ENCODE results near the gene CD81.

The CD81 gene

GRCh38 chr11:2374456-2375201 lies 2.5 kb upstream of the CD81 start:
- no peak for DNase-seq (ENCODE audit: low read depth, low spot score)
- H3K27ac ChIP-seq: no peak overlapping the region

- no peak for DNase-seq (ENCODE audit: low read depth, low spot score)
- H3K27ac ChIP-seq: no peak overlapping the region
These were observed 1.7 kb upstream of the CD81 start for GRCh38 chr11:2375341-2375853.

- no peak overlapping the region for H3K27ac ChIP-seq
- no peak for DNase-seq (ENCODE audit: low read depth, low spot score)
These were observed 1.1 kb upstream of the CD81 start for GRCh38 chr11:2375964-2376551.

- peak overlapping the region; percentile 57 for H3K27ac ChIP-seq
- no peak for DNase-seq (ENCODE audit: low read depth, low spot score)
These were observed 667 bp downstream of the CD81 start for GRCh38 chr11:2377511-2378443.

GRCh38 chr11:2378527-2379210 lies 1.6 kb downstream of the CD81 start:
- no peak for DNase-seq (ENCODE audit: low read depth, low spot score)
- H3K27ac ChIP-seq: peak overlapping the region; percentile 57

GRCh38 chr11:2379466-2380174 lies 2.5 kb downstream of the CD81 start:
- no peak for DNase-seq (ENCODE audit: low read depth, low spot score)
- H3K27ac ChIP-seq: no peak overlapping the region

- DNase-seq (ENCODE audit: low read depth, low spot score): no peak
- H3K27ac ChIP-seq: no peak overlapping the region
These were observed 3.3 kb downstream of the CD81 start for GRCh38 chr11:2380396-2380795.

GRCh38 chr11:2380807-2381350 lies 3.8 kb downstream of the CD81 start:
- no peak for DNase-seq (ENCODE audit: low read depth, low spot score)
- H3K27ac ChIP-seq: no peak overlapping the region

DNA sequence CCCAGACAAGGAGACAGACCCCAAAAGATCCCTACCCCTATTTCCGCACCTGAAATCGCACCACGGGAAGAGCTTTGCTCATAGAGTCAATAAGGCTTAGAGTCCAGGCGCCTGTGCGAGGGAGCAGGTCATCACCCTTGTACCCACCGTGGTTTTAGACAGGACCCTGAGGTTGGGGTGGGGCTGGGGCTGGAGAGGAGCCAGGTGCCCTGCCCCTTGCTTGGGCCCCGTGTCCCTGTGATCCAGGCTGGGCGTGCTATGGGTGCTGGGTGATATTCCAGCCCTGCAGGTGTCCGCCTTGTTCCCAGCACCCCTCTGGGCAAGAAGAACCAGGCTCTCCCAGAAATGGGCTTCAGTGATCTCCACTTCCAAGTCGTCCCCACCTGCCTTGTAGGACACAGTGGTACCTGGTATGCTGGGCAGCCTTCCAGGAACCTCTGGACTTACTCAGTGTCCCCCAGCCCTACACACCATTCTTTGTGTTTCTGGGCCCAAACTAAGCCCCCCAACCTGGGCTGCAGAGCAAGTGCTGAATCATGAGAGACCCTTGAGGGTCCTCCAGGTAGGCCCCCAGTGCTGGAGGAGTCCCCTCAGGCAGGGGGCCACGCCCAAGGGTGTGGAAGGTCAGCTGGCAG lies 4.5 kb downstream of the CD81 start:
- H3K27ac ChIP-seq: peak overlapping the region; percentile 77

DNA sequence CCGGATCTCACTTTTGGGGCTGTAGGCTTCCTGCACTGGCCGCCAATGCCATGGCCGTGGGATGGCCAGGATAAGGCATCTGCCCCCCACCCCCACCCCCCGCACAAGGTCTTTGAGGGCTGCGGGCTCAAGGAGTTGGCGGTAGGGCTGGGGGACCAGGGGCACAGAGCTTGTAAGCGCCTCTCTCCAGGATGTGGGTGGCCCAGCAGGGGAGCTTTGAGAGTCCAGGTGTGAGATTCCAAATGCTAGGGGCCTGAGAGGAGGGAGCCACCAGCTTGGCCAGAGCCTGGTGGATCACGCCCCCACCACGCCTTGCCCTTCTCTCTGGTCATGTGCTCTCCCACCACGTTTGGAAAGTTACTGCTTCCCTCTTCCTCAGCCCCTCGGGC lies 5.0 kb downstream of the CD81 start:
- DNase-seq (ENCODE audit: low read depth, low spot score): no peak
- H3K27ac ChIP-seq: peak overlapping the region; percentile 77

More for the DNA sequence above, 4.5 kb downstream of the CD81 start:
- no peak for DNase-seq (ENCODE audit: low read depth, low spot score)

DNA sequence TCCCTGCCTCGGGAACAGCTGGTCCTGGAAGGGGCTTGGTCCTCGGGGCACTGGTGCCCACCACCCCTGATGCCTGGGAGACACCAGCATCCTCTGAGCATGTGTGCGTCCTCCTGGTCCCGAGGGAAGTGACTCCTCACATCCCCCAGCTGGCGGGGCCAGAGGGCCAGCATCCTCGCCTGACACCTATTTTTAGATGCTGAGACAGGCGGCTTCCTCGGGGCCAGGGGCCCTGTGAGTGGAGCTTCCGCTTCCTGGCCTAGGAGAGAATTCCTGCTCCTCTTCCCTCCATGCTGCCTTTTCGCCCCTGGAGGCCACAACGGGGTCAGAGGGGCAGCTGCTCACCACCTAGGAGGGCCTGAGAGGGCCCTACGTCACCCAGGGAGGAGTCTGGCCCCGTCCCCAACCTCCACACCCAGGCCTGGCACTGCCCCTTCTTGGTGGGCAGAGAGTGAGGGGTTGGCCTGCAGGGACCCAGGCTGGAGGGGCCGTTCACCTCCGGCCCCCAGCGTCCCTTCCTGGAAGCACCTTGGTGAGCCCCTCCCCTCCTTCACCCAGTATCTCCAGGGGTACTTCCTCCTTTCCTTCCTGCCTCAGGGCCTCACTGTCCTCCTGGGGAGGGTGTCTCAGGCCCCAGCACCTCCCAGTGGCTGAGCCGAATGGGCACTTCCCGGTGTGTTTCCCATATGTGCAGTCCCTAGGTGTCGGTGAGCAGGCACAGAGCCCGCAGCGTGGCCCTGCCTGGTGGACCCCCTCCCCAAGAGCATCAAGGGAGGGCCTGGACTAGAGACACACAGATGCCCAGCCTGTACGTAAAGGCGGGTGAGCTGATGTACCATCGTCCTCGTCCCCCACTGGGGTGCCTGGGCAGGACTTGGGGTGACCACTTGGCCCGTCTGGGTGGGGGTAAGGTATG lies 6.1 kb downstream of the CD81 start:
- H3K27ac ChIP-seq: peak overlapping the region; percentile 77
- DNase-seq (ENCODE audit: low read depth, low spot score): no peak

DNA sequence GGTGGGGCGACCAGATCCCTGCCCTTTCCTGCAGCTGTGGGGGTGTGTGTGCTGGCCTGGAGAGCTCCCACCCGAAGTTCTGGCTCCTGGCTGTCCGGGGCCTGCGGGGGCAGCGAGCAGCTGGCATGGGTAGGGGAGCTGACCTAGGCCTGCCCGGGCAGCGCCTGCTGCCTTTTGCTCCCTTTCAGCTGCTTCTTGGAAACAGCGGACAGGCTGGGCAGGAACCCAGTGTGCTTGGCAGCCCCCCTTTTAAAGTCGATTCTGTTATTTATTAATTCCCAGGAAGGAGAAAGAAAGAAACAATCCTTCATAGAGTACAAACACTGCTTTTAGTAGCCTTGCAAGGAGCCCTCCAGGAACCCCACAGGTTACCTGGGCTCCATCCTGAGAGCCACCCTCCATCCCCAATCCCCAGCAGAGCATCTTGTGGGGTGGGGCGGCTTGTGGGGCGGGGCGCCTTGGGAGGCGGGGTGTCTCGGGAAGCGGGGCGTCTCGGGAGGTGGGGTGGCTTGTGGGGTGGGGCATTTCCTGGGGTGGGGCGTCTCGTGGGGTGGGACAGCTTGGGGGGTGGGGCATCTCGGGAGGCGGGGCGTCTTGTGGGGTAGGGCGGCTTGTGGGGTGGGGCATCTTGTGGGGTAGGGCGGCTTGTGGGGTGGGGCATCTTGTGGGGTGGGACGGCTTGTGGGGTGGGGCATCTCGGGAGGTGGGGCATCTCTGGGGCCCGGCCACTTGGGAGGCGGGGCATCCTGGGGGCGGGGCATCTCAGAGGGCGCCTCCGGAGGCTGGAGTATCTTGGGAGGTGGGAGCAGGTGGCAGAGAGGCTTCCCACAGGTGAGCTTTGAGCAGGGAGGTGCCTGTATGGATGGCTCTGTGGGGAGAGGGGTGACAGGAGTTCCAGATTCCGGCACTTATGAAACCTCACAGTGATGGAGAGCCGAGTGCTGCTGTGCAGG lies 7.0 kb downstream of the CD81 start:
- DNase-seq (ENCODE audit: low read depth, low spot score): no peak
- peak overlapping the region; percentile 77 for H3K27ac ChIP-seq

- DNase-seq (ENCODE audit: low read depth, low spot score): no peak
- no peak overlapping the region for H3K27ac ChIP-seq
These were observed 8.3 kb downstream of the CD81 start for GRCh38 chr11:2385156-2386151.

- peak overlapping the region; percentile 14 for H3K27ac ChIP-seq
- DNase-seq (ENCODE audit: low read depth, low spot score): no peak
These were observed 9.5 kb downstream of the CD81 start for GRCh38 chr11:2386591-2386990.

- DNase-seq (ENCODE audit: low read depth, low spot score): no peak
- peak overlapping the region; percentile 14 for H3K27ac ChIP-seq
These were observed 10.3 kb downstream of the CD81 start for GRCh38 chr11:2387266-2387987.
